Measurements from ENCODE around the gene CATSPERZ. TPM values are rescaled to one million over a fixed set of nuclear protein-coding genes. Genes with fewer than 3 reads are reported as not detected.
A peak's percentile ranks its signal among the peaks of the same experiment; 100 is the strongest.
"Not testable (repeated sequence)": the region's sequence is repeated elsewhere in the genome, so short reads cannot be mapped to it uniquely, and the experiment has no call there.

The CATSPERZ gene
- total RNA-seq, 1 donor from 2014 or later: not detected

GRCh38 chr11:64298966-64299846 is 952 bp upstream of the CATSPERZ start:
- peak; percentile 37 for DNase-seq (ENCODE audit: low read depth)

- DNase-seq (ENCODE audit: low read depth): no peak
Observed at GRCh38 chr11:64303109-64304031, 3.2 kb downstream of the CATSPERZ start.

- DNase-seq (ENCODE audit: low read depth): no peak
Observed at GRCh38 chr11:64304032-64304315, 3.8 kb downstream of the CATSPERZ start.

GRCh38 chr11:64304316-64305072 is 4.3 kb downstream of the CATSPERZ start:
- peak; percentile 91 for DNase-seq (ENCODE audit: low read depth)

GRCh38 chr11:64305075-64305690 is 5.0 kb downstream of the CATSPERZ start, which contains the start of gene ESRRA:
TSS of gene ESRRA (plus strand) at chr11:64305524. CDS start at chr11:64307180, 1,656 bp downstream.
- DNase-seq (ENCODE audit: low read depth): peak; percentile 95

GRCh38 chr11:64305691-64306562 is 5.8 kb downstream of the CATSPERZ start:
- DNase-seq (ENCODE audit: low read depth): peak; percentile 64

- no peak for DNase-seq (ENCODE audit: low read depth)
Observed at GRCh38 chr11:64306563-64306875, 6.4 kb downstream of the CATSPERZ start.

- DNase-seq (ENCODE audit: low read depth): no peak
Observed at GRCh38 chr11:64306876-64307622, 6.9 kb downstream of the CATSPERZ start.

GRCh38 chr11:64307795-64308194 is 7.6 kb downstream of the CATSPERZ start:
- not testable (repeated sequence) for DNase-seq (ENCODE audit: low read depth)

GRCh38 chr11:64312947-64313346 is 12.8 kb downstream of the CATSPERZ start:
- DNase-seq (ENCODE audit: low read depth): no peak

- DNase-seq (ENCODE audit: low read depth): peak; percentile 77
Observed at GRCh38 chr11:64313491-64314145, 13.5 kb downstream of the CATSPERZ start.

- peak; percentile 35 for DNase-seq (ENCODE audit: low read depth)
Observed at GRCh38 chr11:64314146-64314804, 14.1 kb downstream of the CATSPERZ start.

- no peak for DNase-seq (ENCODE audit: low read depth)
Observed at GRCh38 chr11:64314805-64315561, 14.8 kb downstream of the CATSPERZ start.

GRCh38 chr11:64315667-64316526 is 15.7 kb downstream of the CATSPERZ start:
- not testable (repeated sequence) for DNase-seq (ENCODE audit: low read depth)

- DNase-seq (ENCODE audit: low read depth): no peak
Observed at GRCh38 chr11:64316672-64317324, 16.6 kb downstream of the CATSPERZ start.

Measured in myocyte (in vitro differentiated cells).